Renal pelvis (tissue), 12 donors: Measurements from ENCODE around the gene TTLL8. TPM values are rescaled to one million over a fixed set of nuclear protein-coding genes. Genes with fewer than 3 reads are reported as not detected.
"Not testable (repeated sequence)": the region's sequence is repeated elsewhere in the genome, so short reads cannot be mapped to it uniquely, and the experiment has no call there.

Experiments
- DNase-seq: peaks from one replicate; pipeline ENCODE4 v3.0.0-alpha.2; 2013
- long read RNA-seq, 16 experiments: transcript quantifications; one replicate each; lab custom pipeline, GENCODE V29; 2026
- polyA plus RNA-seq, 3 donors: library from polyadenylated mRNA; unstranded; fragments of 120-200 nt; gene quantifications; one replicate each; pipeline ENCODE4 v1.2.1, GENCODE V29; 2013; ENCODE audit not compliant: insufficient read length in 3 of 3

TTLL8 gene
- not detected for polyA plus RNA-seq
- long read RNA-seq, donor 1: 0 reads
- long read RNA-seq, donor 2: 0 reads
- long read RNA-seq, donor 3: 0 reads
- long read RNA-seq, donor 4: 0 reads
- long read RNA-seq, donor 5: 0 reads
- long read RNA-seq, donor 6: 0 reads
- long read RNA-seq, donor 7: 0 reads
- long read RNA-seq, donor 8: 0 reads
- long read RNA-seq, donor 9: 0 reads
- long read RNA-seq, donor 10: 0 reads
- long read RNA-seq, donor 11: 0 reads
- long read RNA-seq, donor 12: 0 reads
- long read RNA-seq, donor 13: 0 reads
- long read RNA-seq, donor 14: 0 reads
- long read RNA-seq, donor 15: 0 reads
- long read RNA-seq, donor 16: 0 reads

GRCh38 chr22:50058061-50058905 is at the start of gene TTLL8:
TSS of gene TTLL8 (minus strand) at chr22:50058298.
- DNase-seq: no peak

GRCh38 chr22:50107529-50107928 is 49.4 kb upstream of the TTLL8 start:
- DNase-seq: no peak

GRCh38 chr22:50105208-50106100 is 47.4 kb upstream of the TTLL8 start:
- peak; percentile 20 for DNase-seq

GRCh38 chr22:50104141-50104544 is 46.0 kb upstream of the TTLL8 start:
- DNase-seq: no peak

GRCh38 chr22:50102946-50103345 is 44.8 kb upstream of the TTLL8 start:
- no peak for DNase-seq

GRCh38 chr22:50101870-50102565 is 43.9 kb upstream of the TTLL8 start:
- no peak for DNase-seq

- no peak for DNase-seq
These were observed 40.0 kb upstream of the TTLL8 start for GRCh38 chr22:50098052-50098451.

GRCh38 chr22:50092342-50092741 is 34.2 kb upstream of the TTLL8 start:
- no peak for DNase-seq

GRCh38 chr22:50091092-50091768 is 33.1 kb upstream of the TTLL8 start:
- DNase-seq: no peak

GRCh38 chr22:50090412-50090714 is 32.3 kb upstream of the TTLL8 start:
- DNase-seq: no peak

GRCh38 chr22:50089682-50090411 is 31.7 kb upstream of the TTLL8 start, which contains the start of gene MOV10L1:
TSS of gene MOV10L1 (plus strand) at chr22:50090006. CDS start at chr22:50090089, 83 bp downstream.
- no peak for DNase-seq

GRCh38 chr22:50089231-50089630 is 31.1 kb upstream of the TTLL8 start:
- DNase-seq: no peak

GRCh38 chr22:50088096-50088495 is 30.0 kb upstream of the TTLL8 start:
- DNase-seq: no peak

GRCh38 chr22:50087646-50088045 is 29.5 kb upstream of the TTLL8 start:
- no peak for DNase-seq

GRCh38 chr22:50086975-50087374 is 28.9 kb upstream of the TTLL8 start:
- DNase-seq: not testable (repeated sequence)

- no peak for DNase-seq
These were observed 28.4 kb upstream of the TTLL8 start for GRCh38 chr22:50086526-50086925.

GRCh38 chr22:50085211-50085972 is 27.3 kb upstream of the TTLL8 start, which contains the start of gene MLC1:
TSS of gene MLC1 (minus strand) at chr22:50085426. CDS start at chr22:50084902, 524 bp downstream.
- DNase-seq: no peak

GRCh38 chr22:50084614-50085021 is 26.5 kb upstream of the TTLL8 start:
- DNase-seq: no peak

- DNase-seq: no peak
These were observed 26.0 kb upstream of the TTLL8 start for GRCh38 chr22:50084080-50084477.
